K562 (cell line): Measurements from ENCODE around the gene ENDOD1. TPM values are rescaled to one million over a fixed set of nuclear protein-coding genes. Genes with fewer than 3 reads are reported as not detected.
A peak's percentile ranks its signal among the peaks of the same experiment; 100 is the strongest.

Source experiments
- CEBPZ ChIP-seq: fragments of 150-350 bp; IDR thresholded peaks from 2 replicates; pipeline ENCODE4 v1.6.1; 2014; ENCODE audit warnings: low read depth, mild to moderate bottlenecking, low read length, borderline replicate concordance
- DEAF1 ChIP-seq: fragments of 450-650 bp; formaldehyde crosslinking; IDR thresholded peaks from 2 replicates; pipeline ENCODE4 v1.4.0; 2020; ENCODE audit warnings: mild to moderate bottlenecking, moderate library complexity
- EHMT2 ChIP-seq: fragments of 450-650 bp; IDR thresholded peaks from 2 replicates; pipeline ENCODE4 v1.6.1; 2018; ENCODE audit warnings: antibody characterized with exemption
- FOSL1 ChIP-seq: fragments of 200-800 bp; sonication (Bioruptor generic); conservative IDR thresholded peaks from 2 replicates; pipeline ENCODE4 v1.6.1; 2016; ENCODE audit warnings: missing genetic modification characterization, missing compliant biosample characterization
- FOXO4 ChIP-seq: fragments of 450-650 bp; formaldehyde crosslinking; IDR thresholded peaks from 2 replicates; pipeline ENCODE4 v1.4.0; 2020; ENCODE audit warnings: mild to moderate bottlenecking, moderate library complexity
- HCFC1 ChIP-seq: IDR thresholded peaks from 2 replicates; pipeline ENCODE4 v1.6.1; 2012; ENCODE audit warnings: low read depth, low read length, improper control_type of control experiment
- HSF4 ChIP-seq: fragments of 250-450 bp; sonication (Bioruptor Pico); IDR thresholded peaks from 2 replicates; pipeline ENCODE4 v2.1.2; 2022; ENCODE audit warnings: mild to moderate bottlenecking, moderate library complexity, borderline replicate concordance
- NCOA2 ChIP-seq, 2 experiments: fragments of 450-650 bp; IDR thresholded peaks; 2 replicates each; pipeline ENCODE4 v1.6.1; 2018; ENCODE audit warnings: mild to moderate bottlenecking in 2 of 2, moderate library complexity in 1 of 2; ENCODE audit not compliant: partially characterized antibody in 2 of 2
- NFXL1 ChIP-seq: fragments of 450-650 bp; formaldehyde crosslinking; IDR thresholded peaks from 2 replicates; pipeline ENCODE4 v1.4.0; 2021; ENCODE audit warnings: mild to moderate bottlenecking
- RBM39 ChIP-seq: fragments of 200-400 bp; formaldehyde crosslinking; optimal IDR thresholded peaks from 2 replicates; pipeline ENCODE3; 2018; ENCODE audit warnings: low read depth, low read length
- RHOXF2B ChIP-seq: fragments of 250-450 bp; sonication (Bioruptor Pico); conservative IDR thresholded peaks from 2 replicates; pipeline ENCODE4 v1.5.1; 2021
- SPI1 ChIP-seq: IDR thresholded peaks from 2 replicates; pipeline ENCODE4 v1.6.1; 2011; ENCODE audit warnings: low read depth, low read length, control low read depth, borderline replicate concordance
- SRSF9 ChIP-seq: fragments of 200-400 bp; formaldehyde crosslinking; IDR thresholded peaks from 2 replicates; pipeline ENCODE4 v1.6.1; 2017; ENCODE audit warnings: low read depth, low read length, borderline replicate concordance
- TEAD4 ChIP-seq, 2 experiments: sonication (generic) in 1 of 2; formaldehyde crosslinking in 1 of 2; IDR thresholded peaks; 2 replicates each; pipeline versions ENCODE4 v1.6.1 to v1.8.0; 2012 to 2022; ENCODE audit warnings: borderline replicate concordance in 1 of 2, inconsistent platforms in 1 of 2, low read length in 1 of 2, mild to moderate bottlenecking in 1 of 2, missing genetic modification reagents in 1 of 2
- TFAM ChIP-seq: fragments of 250-450 bp; sonication (Bioruptor Pico); conservative IDR thresholded peaks from 2 replicates; pipeline ENCODE4 v1.5.0; 2021; ENCODE audit warnings: mild to moderate bottlenecking, moderate library complexity
- THRA ChIP-seq: fragments of 450-650 bp; IDR thresholded peaks from 2 replicates; pipeline ENCODE4 v1.6.1; 2017; ENCODE audit warnings: mild to moderate bottlenecking, moderate library complexity
- ZNF133 ChIP-seq: fragments of 250-450 bp; sonication (Bioruptor Pico); IDR thresholded peaks from 2 replicates; pipeline ENCODE4 v1.4.0; 2020; ENCODE audit warnings: mild to moderate bottlenecking
- ZNF507 ChIP-seq: conservative IDR thresholded peaks from 2 replicates; pipeline ENCODE4 v1.6.1; 2017; ENCODE audit warnings: missing genetic modification characterization, missing compliant biosample characterization
- ZNF512 ChIP-seq: IDR thresholded peaks from 2 replicates; pipeline ENCODE4 v1.6.1; 2016; ENCODE audit warnings: missing genetic modification characterization, missing compliant biosample characterization
- ZNF561 ChIP-seq: fragments of 450-650 bp; formaldehyde crosslinking; conservative IDR thresholded peaks from 2 replicates; pipeline ENCODE4 v1.4.0; 2020; ENCODE audit warnings: mild to moderate bottlenecking, moderate library complexity
- polyA plus RNA-seq, 8 experiments: library from polyadenylated mRNA; depleted of rRNA in 4 of 8; stranded (reverse) in 5 of 8; unstranded in 3 of 8; fragments of >200 nt; fragmentation: Nextera tagmentation in 2 of 8; fragmentation: Illumina TruSeq in 1 of 8; extraction: Ambion mirVana in 2 of 8; extraction: Trizol in 1 of 8; gene quantifications; 2 replicates each; pipeline versions ENCODE4 v1.2.1 to v1.2.3, GENCODE V29; 2011 to 2014; ENCODE audit warnings: inconsistent platforms in 1 of 8, missing spikeins in 1 of 8
- total RNA-seq, 7 experiments: library from RNA; depleted of rRNA in 6 of 7; stranded (reverse); fragments of >200 nt in 6 of 7; fragmentation: Illumina TruSeq in 2 of 7; extraction: Trizol in 2 of 7; gene quantifications; 2 replicates each; pipeline versions ENCODE4 v1.2.1 to v1.2.3, GENCODE V29; 2011 to 2021; ENCODE audit warnings: low replicate concordance in 1 of 7

ENDOD1 gene
- total and polyA plus RNA-seq, 9 of the 15 experiments (the other 6 are each of a cell fraction or from before 2014, with no cell fraction given) = 4.2 to 11.8 (median 9.3) TPM

GRCh38 chr11:95068549-95068948 lies 21.1 kb upstream of the ENDOD1 start (continued):
- TF ChIP-seq FOXO4 (no peak), ZNF561 (CRISPR knock-in tag) (no peak), DEAF1 (no peak), THRA (no peak), SRSF9 (no peak), NFXL1 (no peak), RHOXF2B (CRISPR knock-in tag) (no peak), RBM39 (no peak), HCFC1 (peak; percentile 59), EHMT2 (no peak), CEBPZ (no peak), NCOA2 (IDR thresholded peaks at IDR 0.05; ENCODE audit: partially characterized antibody in 2 of 2) (no peak), SPI1 (peak; percentile 67; the same call in 1 of the 2 replicates), HSF4 (no peak), ZNF507 (tag) (no peak), ZNF133 (CRISPR knock-in tag) (no peak), TEAD4 (IDR thresholded peaks at IDR 0.05; ENCODE audit: low read length) (peak; percentile 56), TEAD4 (CRISPR knock-in tag; IDR thresholded peaks at IDR 0.05; ENCODE audit: borderline replicate concordance) (no peak), TFAM (CRISPR knock-in tag) (no peak), ZNF512 (no peak), FOSL1 (tag) (no peak)
